SH-SY5Y (cell line): Measurements from ENCODE around the gene PLCB4.

ENCODE experiments used
- GATA2 ChIP-seq: IDR thresholded peaks from 2 replicates; pipeline ENCODE4 v1.6.1; 2011; ENCODE audit warnings: mild to moderate bottlenecking, low read depth, low read length
- GATA3 ChIP-seq: IDR thresholded peaks from 2 replicates; pipeline ENCODE4 v1.6.1; 2011; ENCODE audit warnings: low read depth, mild to moderate bottlenecking, low read length, moderate library complexity

The PLCB4 gene

GRCh38 chr20:9149796-9150195, 80.9 kb downstream of the PLCB4 start:
- no peak for TF ChIP-seq GATA2
- no peak for TF ChIP-seq GATA3

GRCh38 chr20:9150679-9151078, 81.8 kb downstream of the PLCB4 start:
- no peak for TF ChIP-seq GATA2
- TF ChIP-seq GATA3 = no peak

GRCh38 chr20:9154464-9155024, 85.7 kb downstream of the PLCB4 start:
- TF ChIP-seq GATA2 (no peak), GATA3 (no peak)

- TF ChIP-seq GATA3 = no peak
- no peak for TF ChIP-seq GATA2
Measured at GRCh38 chr20:9156529-9157280, 87.8 kb downstream of the PLCB4 start.

GRCh38 chr20:9160331-9160730, 91.4 kb downstream of the PLCB4 start:
- no peak for TF ChIP-seq GATA3
- no peak for TF ChIP-seq GATA2

GRCh38 chr20:9160757-9161156, 91.9 kb downstream of the PLCB4 start:
- no peak for TF ChIP-seq GATA3

GRCh38 chr20:9161311-9161710, 92.4 kb downstream of the PLCB4 start:
- TF ChIP-seq GATA2 = no peak
- no peak for TF ChIP-seq GATA3

GRCh38 chr20:9163251-9163650, 94.4 kb downstream of the PLCB4 start:
- TF ChIP-seq GATA2 (no peak), GATA3 (no peak)

- TF ChIP-seq GATA2 (no peak), GATA3 (no peak)
Measured at GRCh38 chr20:9163995-9164394, 95.1 kb downstream of the PLCB4 start.

GRCh38 chr20:9165261-9165660, 96.4 kb downstream of the PLCB4 start:
- no peak for TF ChIP-seq GATA3
- no peak for TF ChIP-seq GATA2

- TF ChIP-seq GATA3 (no peak), GATA2 (no peak)
Measured at GRCh38 chr20:9166153-9166780, 97.4 kb downstream of the PLCB4 start.

GRCh38 chr20:9169409-9169808, 100.5 kb downstream of the PLCB4 start:
- no peak for TF ChIP-seq GATA2
- no peak for TF ChIP-seq GATA3

- no peak for TF ChIP-seq GATA2
- no peak for TF ChIP-seq GATA3
Measured at GRCh38 chr20:9172851-9173250, 104.0 kb downstream of the PLCB4 start.

- TF ChIP-seq GATA3 = no peak
- TF ChIP-seq GATA2 = no peak
Measured at GRCh38 chr20:9177278-9177677, 108.4 kb downstream of the PLCB4 start.

GRCh38 chr20:9179193-9179802, 110.4 kb downstream of the PLCB4 start:
- no peak for TF ChIP-seq GATA3
- TF ChIP-seq GATA2 = no peak
